COR-L47 (cell line): ENCODE measurements around the gene SLC44A1.
A peak's percentile ranks its signal among the peaks of the same experiment; 100 is the strongest.

ENCODE experiments used
- DNase-seq: peaks from one replicate; lab custom pipeline; 2025; lab: John Stamatoyannopoulos, UW

Gene SLC44A1

DNA sequence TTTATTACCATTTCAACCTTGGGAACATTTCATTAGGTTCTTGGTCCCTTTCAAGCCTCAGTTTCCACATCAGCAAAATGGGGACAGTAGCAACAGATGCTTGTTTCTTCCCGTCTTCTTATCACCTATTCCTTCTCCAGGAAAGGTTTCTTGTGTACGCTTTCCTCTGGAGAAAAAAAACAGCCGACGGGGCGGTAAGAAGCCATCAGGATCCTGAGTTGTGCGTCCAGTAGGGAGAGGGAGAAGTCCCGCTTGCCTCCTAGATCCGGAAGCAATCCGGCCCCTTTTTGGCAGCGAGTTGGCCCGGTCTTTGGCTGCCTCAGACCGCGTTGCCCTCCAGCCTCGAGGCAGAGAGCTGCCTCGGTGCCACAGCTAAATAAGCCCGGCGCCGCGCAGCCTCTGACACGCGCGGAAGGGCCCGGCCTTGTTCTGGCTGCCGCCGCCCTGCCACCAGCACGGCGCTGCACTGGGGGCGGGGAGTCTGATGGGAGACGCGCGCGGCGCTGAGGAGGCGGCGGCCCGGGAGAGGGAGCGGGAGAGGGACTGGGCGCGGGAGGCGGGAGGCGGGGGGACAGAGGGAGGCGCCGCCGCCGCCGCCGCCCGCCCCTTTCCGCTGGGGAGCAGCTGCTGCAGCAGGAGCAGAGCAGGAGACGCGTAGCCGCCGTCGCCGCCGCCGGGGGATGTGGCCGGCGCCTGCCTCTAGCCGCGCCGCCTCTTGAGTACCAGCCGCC lies at the start of gene SLC44A1:
Gene SLC44A1 (plus strand): TSS at position 649 of the 731 bp plus-strand sequence. CDS start 218 bp downstream, outside the sequence.
- DNase-seq = peak; percentile 96

DNA sequence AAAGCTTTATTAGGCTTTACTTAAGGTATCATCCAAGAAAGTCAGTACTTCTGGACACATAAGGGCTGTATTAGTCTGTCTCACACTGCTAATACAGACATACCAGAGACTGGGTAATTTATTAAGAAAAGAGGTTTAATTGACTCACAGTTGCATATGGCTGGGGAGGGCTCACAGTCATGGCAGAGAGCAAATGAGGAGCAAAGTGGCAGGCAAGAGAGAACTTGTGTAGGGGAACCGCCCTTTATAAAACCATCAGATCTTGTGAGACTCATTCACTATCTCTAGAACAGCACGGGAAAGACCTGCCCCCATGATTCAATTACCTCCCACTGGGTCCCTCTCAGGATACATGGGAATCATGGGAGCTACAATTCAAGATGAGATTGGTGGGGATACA lies 49.2 kb upstream of the SLC44A1 start:
- no peak for DNase-seq

DNA sequence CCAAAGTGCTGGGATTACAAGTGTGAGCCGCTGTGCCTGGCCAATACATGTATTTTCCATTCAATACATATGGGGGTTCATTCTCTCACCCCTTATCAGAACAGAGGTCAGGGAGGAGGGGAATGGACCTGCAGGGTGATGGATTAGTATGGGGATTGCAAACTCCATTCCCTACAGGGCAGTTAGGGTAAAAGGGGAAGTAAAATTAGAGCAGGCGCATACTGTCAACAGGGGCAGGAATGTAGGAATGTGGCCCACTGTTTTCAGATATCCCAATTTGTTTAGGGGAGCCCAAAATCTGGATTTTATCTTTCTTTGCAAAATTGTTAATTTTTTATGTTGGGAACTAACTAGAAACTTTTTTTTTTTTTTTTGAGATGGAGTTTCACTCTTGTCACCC lies 46.4 kb upstream of the SLC44A1 start:
- DNase-seq = no peak

DNA sequence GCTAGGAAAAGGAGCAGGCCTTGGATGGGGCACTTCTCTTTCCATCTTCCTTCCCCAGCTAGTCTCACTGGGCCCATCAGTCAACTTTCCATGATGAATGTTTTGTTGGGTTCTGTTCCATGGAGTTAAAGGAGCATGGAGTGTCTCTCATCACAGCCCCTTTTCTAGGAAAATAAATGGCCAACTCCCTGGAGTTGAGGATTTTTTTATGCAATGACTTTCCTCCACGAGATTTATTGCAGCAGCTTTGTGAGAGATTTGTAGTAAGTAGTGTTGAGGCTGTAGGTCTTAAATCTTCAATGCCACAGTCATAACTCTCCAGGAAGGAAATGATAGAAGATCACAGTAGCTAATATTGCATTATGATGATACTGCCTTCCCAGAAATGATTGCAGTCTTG lies 45.6 kb upstream of the SLC44A1 start:
- DNase-seq = no peak

GRCh38 chr9:105204416-105204815 lies 40.0 kb upstream of the SLC44A1 start:
- DNase-seq = no peak

DNA sequence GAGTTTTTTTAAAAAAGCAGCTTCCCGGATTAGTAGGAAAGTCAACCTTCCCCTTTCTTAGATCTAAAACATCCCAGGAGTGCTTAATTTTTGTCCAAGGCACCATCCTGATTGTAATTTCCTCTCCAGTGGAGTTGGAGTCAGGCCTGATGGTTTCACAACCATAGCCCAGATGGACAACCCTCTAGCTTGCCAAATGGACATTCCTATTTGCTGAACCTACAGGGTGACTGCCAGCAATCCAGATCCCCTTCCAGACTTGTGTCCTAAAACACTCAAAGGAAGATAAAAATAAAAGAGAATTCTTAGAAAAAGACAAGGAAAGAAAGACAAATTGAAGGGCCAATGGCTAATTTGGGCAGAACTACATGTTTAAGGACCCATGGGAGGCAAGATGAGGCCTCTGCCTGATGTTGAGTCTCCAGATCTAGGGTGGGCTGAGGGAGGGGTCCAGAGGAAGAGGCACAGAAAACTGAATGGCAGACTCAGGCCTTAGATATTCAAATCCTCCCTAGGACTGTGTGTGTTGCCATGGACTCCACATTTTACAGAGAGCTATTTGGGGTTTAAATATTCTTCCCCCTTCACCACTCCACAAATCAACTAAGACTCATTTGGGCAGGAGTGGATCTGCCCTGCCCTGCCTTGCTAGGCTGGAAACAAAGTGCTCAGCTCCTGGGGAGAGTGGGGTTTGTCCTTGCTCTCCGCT lies 38.5 kb upstream of the SLC44A1 start:
- DNase-seq = no peak

DNA sequence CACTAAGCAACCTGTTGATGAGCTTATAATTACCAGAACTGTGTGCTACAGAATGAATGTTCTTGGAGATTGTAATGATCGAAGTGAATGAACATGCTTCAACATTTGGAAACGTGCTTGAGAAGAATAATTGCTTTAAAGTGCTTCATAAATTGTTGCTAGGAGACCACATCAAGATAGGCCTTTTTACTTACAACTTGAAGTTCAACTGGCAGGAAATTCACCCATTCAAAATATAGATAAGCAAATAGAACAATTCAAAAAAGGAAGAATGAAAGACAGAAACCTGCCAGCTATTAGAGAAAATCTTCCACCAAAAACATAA lies 38.0 kb upstream of the SLC44A1 start:
- no peak for DNase-seq

- DNase-seq = no peak
Measured at GRCh38 chr9:105206821-105207699, 37.4 kb upstream of the SLC44A1 start.

- DNase-seq = peak; percentile 8
Measured at GRCh38 chr9:105216440-105217178, 27.8 kb upstream of the SLC44A1 start.

DNA sequence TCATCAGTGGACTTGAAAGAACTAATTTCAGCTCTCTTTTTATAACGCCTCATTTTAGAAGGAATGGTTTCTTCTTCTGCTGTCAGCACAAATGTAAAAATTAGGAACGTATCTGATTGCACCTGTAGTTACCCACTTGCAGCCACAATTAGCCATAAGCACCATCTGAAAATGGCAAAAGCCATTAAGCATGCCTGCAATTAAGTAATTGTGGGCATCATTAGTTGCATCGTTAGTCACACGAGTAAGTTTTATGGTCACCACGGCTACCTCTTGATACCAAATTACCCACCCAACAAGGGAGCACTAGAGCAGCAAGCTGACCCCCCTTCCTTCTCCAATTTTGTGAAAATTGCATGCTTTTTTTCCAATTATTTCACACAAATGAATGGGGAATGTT lies 25.8 kb upstream of the SLC44A1 start:
- DNase-seq = peak; percentile 38

DNA sequence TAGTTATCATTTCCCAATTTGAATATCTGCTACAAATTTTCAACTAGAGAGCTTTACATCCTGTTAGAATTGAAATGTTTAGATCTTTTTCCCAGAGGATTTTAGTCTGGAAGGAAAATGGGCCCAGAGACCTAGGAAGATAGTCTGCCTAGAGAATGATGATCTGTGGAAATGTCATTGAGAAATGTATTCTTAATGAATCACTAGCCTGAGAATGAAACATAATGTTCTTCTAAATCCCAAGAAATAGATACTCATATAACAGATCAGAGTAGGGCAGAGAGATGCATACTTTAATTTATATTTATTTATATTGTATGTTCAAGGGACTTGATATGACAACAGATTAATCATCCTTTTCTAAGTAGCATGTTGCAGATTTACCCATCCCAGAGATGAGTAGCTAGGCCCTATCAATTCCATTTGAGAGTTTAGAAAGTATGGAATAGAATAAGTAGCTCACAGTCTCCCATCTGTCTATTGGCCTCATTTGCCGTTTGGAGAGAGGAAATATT lies 25.1 kb upstream of the SLC44A1 start:
- no peak for DNase-seq

DNA sequence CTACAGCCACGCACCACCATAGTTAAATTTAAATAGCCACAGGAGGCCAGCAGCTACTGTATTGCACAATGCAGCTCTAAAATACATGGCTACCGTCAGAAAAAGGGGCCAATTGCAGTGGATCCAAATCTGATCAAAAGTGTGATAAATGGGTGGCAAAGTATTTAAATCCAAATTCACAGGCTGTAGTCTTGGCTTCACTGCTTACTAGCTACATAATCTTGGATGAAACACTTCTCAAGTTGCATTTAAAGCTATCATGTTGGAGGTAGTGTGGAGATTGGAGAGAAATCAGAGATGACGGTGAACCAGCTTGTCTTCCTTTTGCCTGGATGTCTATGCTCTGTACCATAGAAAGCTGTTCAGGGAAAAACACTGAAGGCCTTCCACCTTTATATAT lies 24.0 kb upstream of the SLC44A1 start:
- DNase-seq = no peak

DNA sequence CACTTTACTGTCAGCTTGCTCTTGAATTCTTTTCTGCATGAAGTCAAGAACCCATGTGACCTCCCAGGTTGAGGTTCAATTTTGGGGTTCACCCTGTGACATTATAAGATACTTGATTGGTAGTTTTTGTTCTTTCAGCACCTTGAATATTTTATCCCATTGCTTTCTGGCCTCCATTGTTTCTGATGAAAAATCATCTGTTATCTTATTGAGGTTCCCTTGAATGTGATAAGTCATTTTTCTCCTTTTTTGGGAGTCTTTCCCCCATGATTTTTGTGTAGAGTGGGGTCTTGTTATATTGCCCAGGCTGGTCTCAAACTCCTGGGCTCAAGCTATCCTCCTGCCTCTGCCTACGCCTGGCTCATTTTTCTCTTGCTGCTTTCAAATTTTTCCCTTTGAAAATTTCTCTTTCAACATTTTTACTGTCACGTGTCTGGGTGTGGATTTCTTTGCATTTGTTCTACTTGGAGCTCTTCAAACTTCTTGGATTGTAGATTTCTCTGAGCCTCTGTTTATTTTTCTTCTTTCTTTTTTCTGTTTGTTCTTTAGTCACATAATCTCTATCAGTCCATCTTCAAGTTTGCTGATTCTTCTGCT lies 20.8 kb upstream of the SLC44A1 start:
- no peak for DNase-seq

DNA sequence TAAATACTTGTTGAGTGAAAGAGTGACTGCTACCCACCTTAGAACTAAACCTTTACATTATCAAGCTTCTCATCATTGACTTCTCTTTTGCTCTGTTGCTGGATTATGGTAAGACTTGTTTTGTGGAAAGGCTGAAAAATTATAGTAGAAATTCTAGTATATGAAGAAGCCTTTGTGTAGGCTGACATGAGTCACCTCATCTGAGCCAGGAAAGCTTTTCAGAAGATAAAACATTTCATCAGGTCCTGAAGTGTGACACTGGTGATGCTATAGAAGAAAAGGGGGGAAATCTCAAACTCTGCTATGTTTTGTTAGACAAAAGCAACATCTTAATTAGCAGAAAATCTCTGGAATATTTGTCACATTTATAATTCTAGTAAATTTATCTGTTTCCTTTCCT lies 18.4 kb upstream of the SLC44A1 start:
- no peak for DNase-seq

GRCh38 chr9:105232207-105232606 lies 12.2 kb upstream of the SLC44A1 start:
- DNase-seq = no peak

DNA sequence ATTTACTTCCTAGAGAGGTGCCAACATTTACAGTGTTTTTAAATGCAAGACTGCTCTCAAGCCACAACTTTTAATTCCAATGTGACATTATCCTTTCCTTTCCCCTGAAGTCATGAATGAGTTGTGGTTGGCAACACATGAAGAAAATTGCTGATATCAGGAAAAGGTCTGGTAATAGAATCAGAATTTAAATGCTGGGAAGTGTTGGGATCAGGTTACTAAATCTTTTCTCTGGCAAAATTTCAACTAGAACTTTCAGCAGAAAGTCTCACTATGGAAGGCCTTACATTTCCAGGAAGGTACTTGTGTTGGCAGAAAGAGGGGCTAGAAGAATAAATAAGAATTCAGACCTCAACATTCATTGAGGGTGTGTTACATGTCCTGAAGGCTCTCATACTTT lies 10.6 kb upstream of the SLC44A1 start:
- no peak for DNase-seq

GRCh38 chr9:105236261-105236660 lies 8.2 kb upstream of the SLC44A1 start:
- DNase-seq = no peak

DNA sequence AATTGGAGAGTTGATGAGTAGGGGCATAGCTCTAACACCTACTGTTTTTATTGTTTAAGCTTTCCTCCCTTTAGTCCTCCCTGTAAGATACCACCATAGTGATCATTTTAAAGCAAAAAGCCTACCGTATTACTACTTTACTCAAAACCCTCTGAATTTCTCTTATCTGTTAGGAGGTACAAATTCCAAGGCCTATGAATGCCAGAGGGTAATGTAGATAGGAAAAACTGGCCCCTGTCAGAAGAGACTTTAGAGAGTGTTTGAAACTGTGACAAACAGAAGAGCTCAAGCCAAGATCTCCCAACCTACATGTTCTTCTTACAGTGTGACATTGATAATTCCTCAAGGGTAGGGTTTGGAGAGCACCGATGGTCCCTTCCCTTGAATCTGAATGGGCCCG lies 7.2 kb upstream of the SLC44A1 start:
- DNase-seq = no peak

DNA sequence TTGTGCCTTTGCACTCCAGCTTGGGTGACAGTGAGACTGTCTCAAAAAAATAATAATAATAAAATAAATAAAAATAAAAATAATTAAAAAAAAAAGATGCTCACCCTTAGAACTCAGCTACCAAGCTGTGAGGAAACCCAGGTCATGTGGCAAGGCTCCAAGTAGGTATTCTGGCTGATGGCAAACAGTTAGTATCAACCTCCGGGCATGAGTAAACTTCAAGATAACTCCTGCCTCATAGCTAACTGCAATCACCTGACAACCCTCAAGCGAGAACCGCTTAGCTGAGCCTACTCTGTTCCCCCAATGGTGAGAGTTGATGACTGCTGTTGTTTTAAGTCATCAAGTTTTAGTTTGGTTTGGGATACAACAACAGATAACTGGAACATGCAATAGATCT lies 6.1 kb upstream of the SLC44A1 start:
- DNase-seq = no peak

DNA sequence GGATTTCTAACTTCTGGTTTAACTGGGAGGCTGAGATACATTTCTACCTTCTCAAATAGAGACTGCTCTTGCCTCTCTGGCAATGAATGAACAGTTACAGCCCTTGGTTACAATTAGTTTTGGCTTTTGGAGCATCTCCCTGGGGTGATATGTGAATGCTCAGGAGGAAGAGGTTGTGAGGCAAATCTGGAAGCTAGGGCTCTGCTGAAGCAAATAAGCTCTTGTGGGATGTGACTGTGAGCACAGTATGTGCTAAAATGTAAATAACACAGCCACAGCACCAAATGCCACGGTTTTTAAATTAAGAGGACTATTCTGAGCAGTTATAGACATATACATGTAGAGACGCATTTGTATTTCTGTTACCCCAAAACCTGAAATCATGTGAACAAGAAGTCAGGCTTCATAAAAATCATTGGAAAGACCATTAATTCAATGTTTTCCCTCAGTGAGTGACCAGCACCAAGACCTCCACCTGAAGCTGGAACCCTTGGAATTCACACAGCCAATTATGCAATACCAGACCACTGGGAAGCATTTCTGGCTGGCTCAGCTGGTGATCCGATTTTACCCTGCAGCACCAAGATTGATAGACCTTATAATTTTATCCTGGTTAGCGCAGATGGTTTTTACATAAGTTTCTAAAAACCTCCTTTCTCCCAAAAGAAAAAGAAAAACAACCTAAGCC lies 3.0 kb upstream of the SLC44A1 start:
- DNase-seq = no peak

GRCh38 chr9:105242062-105242461 lies 2.4 kb upstream of the SLC44A1 start:
- no peak for DNase-seq
